Neural cell (in vitro differentiated cells): Measurements from ENCODE around the gene CRYBB3. TPM values are rescaled to one million over a fixed set of nuclear protein-coding genes. Genes with fewer than 3 reads are reported as not detected.

Experiments used
- H2AFZ ChIP-seq: fragments of 200-600, 300-800 bp; sonication (generic), shearing (Covaris generic); 2 replicates; pipeline ENCODE4 v1.6.0; 2014; ENCODE audit warnings: low read depth, mild to moderate bottlenecking, antibody characterized with exemption, low read length, moderate library complexity
- H3F3A ChIP-seq: fragments of 200-600 bp; shearing (Covaris generic); 2 replicates; pipeline ENCODE4 v1.6.1; 2016; ENCODE audit warnings: mild to moderate bottlenecking, moderate library complexity, mixed read lengths, antibody characterized with exemption, low read length; ENCODE audit not compliant: insufficient read depth, poor library complexity, severe bottlenecking
- H3K27ac ChIP-seq: fragments of 200-600, 300-800 bp; sonication (generic), shearing (Covaris generic); 2 replicates; pipeline ENCODE4 v1.5.1; 2014; ENCODE audit warnings: mild to moderate bottlenecking, low read length, moderate library complexity
- H3K27me3 ChIP-seq: fragments of 300-800, 200-600 bp; sonication (generic), shearing (Covaris generic); 2 replicates; pipeline ENCODE4 v1.6.0; 2014; ENCODE audit warnings: mild to moderate bottlenecking, low read depth, low read length, moderate library complexity; ENCODE audit not compliant: insufficient read depth
- H3K36me3 ChIP-seq: fragments of 300-800, 200-600 bp; sonication (generic), shearing (Covaris generic); 2 replicates; pipeline ENCODE4 v1.5.1; 2014; ENCODE audit warnings: mild to moderate bottlenecking, antibody characterized with exemption, low read length, moderate library complexity; ENCODE audit not compliant: insufficient read depth
- H3K4me2 ChIP-seq: fragments of 300-800, 200-600 bp; sonication (generic), shearing (Covaris generic); 2 replicates; pipeline ENCODE4 v1.6.0; 2014; ENCODE audit warnings: mild to moderate bottlenecking, low read length
- H3K4me3 ChIP-seq: fragments of 300-800, 200-600 bp; sonication (generic), shearing (Covaris generic); 2 replicates; pipeline ENCODE4 v1.5.1; 2014; ENCODE audit warnings: mild to moderate bottlenecking, low read length, moderate library complexity
- H3K79me2 ChIP-seq: fragments of 200-600 bp; shearing (Covaris generic); replicated peaks from 2 replicates; pipeline ENCODE4 v1.6.0; 2014; ENCODE audit warnings: mild to moderate bottlenecking, low read length, moderate library complexity; ENCODE audit not compliant: insufficient read depth
- H3K9ac ChIP-seq: fragments of 300-800, 200-600 bp; sonication (generic), shearing (Covaris generic); 2 replicates; pipeline ENCODE4 v1.6.1; 2016; ENCODE audit warnings: mild to moderate bottlenecking, low read length, mixed read lengths
- H3K9me2 ChIP-seq: fragments of 200-600 bp; shearing (Covaris generic); 2 replicates; pipeline ENCODE4 v1.6.1; 2016; ENCODE audit warnings: mild to moderate bottlenecking, low read length, mixed read lengths; ENCODE audit not compliant: insufficient read depth
- H3K9me3 ChIP-seq: fragments of 200-600, 300-800 bp; sonication (generic), shearing (Covaris generic); 2 replicates; pipeline ENCODE4 v1.6.1; 2016; ENCODE audit warnings: mild to moderate bottlenecking, mixed run types, low read length, moderate library complexity, mixed read lengths
- H4K20me1 ChIP-seq: fragments of 200-600 bp; shearing (Covaris generic); 2 replicates; pipeline ENCODE4 v1.6.1; 2016; ENCODE audit warnings: mild to moderate bottlenecking, mixed run types; ENCODE audit not compliant: insufficient read depth
- EP300 ChIP-seq: fragments of 450-650 bp; conservative IDR thresholded peaks from 2 replicates; pipeline ENCODE4 v1.6.1; 2014; ENCODE audit warnings: antibody characterized with exemption, mild to moderate bottlenecking, moderate library complexity; ENCODE audit not compliant: poor library complexity, severe bottlenecking
- EZH2 ChIP-seq: fragments of 200-600, 300-800 bp; shearing (Covaris generic), sonication (generic); IDR thresholded peaks from 2 replicates; pipeline ENCODE4 v1.6.1; 2014; ENCODE audit warnings: antibody characterized with exemption, low read length, borderline replicate concordance, mild to moderate bottlenecking; ENCODE audit not compliant: insufficient read depth, poor library complexity, severe bottlenecking
- MXI1 ChIP-seq: fragments of 450-650 bp; conservative IDR thresholded peaks from 2 replicates; pipeline ENCODE4 v1.6.1; 2014; ENCODE audit warnings: antibody characterized with exemption, mild to moderate bottlenecking; ENCODE audit not compliant: poor library complexity, severe bottlenecking
- POLR2AphosphoS5 ChIP-seq: IDR thresholded peaks from 2 replicates; pipeline ENCODE4 v1.6.1; 2012
- RAD21 ChIP-seq: fragments of 450-650 bp; conservative IDR thresholded peaks from 2 replicates; pipeline ENCODE4 v1.6.1; 2014; ENCODE audit warnings: antibody characterized with exemption, mild to moderate bottlenecking, moderate library complexity
- REST ChIP-seq: IDR thresholded peaks from 2 replicates; pipeline ENCODE4 v1.6.1; 2012; ENCODE audit warnings: borderline replicate concordance
- SMC3 ChIP-seq: fragments of 450-650 bp; conservative IDR thresholded peaks from 2 replicates; pipeline ENCODE4 v1.6.1; 2014; ENCODE audit warnings: antibody characterized with exemption, mild to moderate bottlenecking, moderate library complexity; ENCODE audit not compliant: poor library complexity
- TAF1 ChIP-seq: IDR thresholded peaks from 2 replicates; pipeline ENCODE4 v1.6.1; 2012; ENCODE audit warnings: low read depth
- polyA plus RNA-seq: library from polyadenylated mRNA; depleted of rRNA; stranded (reverse); fragments of >200 nt; gene quantifications from 2 replicates; pipeline ENCODE4 v1.2.3, GENCODE V29; 2014
- TF ChIP-seq, protein P1 (sequence below): fragments of 450-650 bp; IDR thresholded peaks from 2 replicates; pipeline ENCODE4 v1.5.1; 2014; ENCODE audit warnings: antibody characterized with exemption, mild to moderate bottlenecking, moderate library complexity; ENCODE audit not compliant: poor library complexity, severe bottlenecking

Gene CRYBB3
- polyA plus RNA-seq, 1 donor from 2014 or later = not detected

DNA sequence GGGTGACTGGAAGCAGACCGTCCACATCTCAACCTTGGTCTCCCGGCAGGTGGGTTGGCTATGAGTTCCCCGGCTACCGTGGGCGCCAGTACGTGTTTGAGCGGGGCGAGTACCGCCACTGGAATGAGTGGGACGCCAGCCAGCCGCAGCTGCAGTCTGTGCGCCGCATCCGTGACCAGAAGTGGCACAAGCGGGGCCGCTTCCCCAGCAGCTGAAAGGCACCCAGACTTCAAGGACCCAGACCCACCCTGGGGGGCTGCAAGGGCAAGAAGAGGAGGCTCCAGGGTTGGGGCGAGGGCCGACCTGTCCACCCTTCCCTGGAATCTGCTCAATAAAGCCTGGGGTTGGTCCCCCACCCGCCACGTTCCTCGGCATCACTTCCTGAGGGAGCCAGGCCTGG, 7.3 kb downstream of the CRYBB3 start:
- Histone ChIP-seq H3K4me2 (no peak overlapping the region), H3K9ac (no peak overlapping the region), H2AFZ (no peak overlapping the region), H3K79me2 (no peaks in the 10 kb centered on the region), H3K9me3 (no peaks in the 10 kb centered on the region), H3F3A (no peaks in the 10 kb centered on the region), H3K4me3 (no peak overlapping the region), H3K27me3 (no peaks in the 10 kb centered on the region), H4K20me1 (no peaks in the 10 kb centered on the region), H3K9me2 (no peaks in the 10 kb centered on the region), H3K27ac (no peak overlapping the region), H3K36me3 (no peaks in the 10 kb centered on the region)
- TF ChIP-seq EZH2 = no peak
- TF ChIP-seq REST = no peak
- TF ChIP-seq, protein P1, sequence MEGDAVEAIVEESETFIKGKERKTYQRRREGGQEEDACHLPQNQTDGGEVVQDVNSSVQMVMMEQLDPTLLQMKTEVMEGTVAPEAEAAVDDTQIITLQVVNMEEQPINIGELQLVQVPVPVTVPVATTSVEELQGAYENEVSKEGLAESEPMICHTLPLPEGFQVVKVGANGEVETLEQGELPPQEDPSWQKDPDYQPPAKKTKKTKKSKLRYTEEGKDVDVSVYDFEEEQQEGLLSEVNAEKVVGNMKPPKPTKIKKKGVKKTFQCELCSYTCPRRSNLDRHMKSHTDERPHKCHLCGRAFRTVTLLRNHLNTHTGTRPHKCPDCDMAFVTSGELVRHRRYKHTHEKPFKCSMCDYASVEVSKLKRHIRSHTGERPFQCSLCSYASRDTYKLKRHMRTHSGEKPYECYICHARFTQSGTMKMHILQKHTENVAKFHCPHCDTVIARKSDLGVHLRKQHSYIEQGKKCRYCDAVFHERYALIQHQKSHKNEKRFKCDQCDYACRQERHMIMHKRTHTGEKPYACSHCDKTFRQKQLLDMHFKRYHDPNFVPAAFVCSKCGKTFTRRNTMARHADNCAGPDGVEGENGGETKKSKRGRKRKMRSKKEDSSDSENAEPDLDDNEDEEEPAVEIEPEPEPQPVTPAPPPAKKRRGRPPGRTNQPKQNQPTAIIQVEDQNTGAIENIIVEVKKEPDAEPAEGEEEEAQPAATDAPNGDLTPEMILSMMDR = no peak
- no peak for TF ChIP-seq SMC3
- no peak for TF ChIP-seq TAF1
- no peak for TF ChIP-seq RAD21
- TF ChIP-seq POLR2AphosphoS5 = no peak
- no peak for TF ChIP-seq EP300
- no peak for TF ChIP-seq MXI1

DNA sequence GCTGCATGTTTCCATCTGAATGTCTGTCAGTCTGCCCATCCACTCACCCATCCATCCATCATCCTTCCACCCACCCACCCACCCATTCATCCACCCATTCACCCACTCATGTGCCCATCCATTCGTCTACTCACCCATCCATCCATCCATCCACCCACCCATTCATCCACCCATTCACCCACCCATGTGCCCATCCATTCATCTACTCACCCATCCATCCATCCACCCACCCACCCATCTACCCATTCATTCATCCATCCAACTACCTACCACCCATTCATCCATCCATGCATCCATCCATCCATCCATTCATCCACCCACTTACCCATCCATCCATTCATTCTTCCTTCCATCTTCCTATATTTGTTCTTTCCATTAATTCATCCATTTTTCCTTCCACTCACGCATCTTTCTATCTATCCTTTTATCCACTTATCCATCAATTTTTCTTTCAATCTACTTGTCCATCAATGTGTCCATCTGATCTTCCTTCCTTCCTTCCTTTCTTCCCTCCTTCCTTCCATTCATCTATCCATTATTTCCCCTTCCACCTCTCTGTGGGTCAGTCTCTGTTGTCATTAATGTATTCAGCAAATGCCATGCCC, 8.0 kb downstream of the CRYBB3 start:
- Histone ChIP-seq H3K79me2 (no peaks in the 10 kb centered on the region), H4K20me1 (no peaks in the 10 kb centered on the region), H3K27me3 (no peaks in the 10 kb centered on the region), H3K9me2 (no peaks in the 10 kb centered on the region), H3K9me3 (no peaks in the 10 kb centered on the region), H2AFZ (no peak overlapping the region), H3K9ac (no peak overlapping the region), H3K4me2 (no peak overlapping the region), H3F3A (no peaks in the 10 kb centered on the region), H3K4me3 (no peak overlapping the region), H3K36me3 (no peaks in the 10 kb centered on the region), H3K27ac (no peak overlapping the region)
- TF ChIP-seq MXI1 (no peak), EZH2 (no peak), TAF1 (no peak), POLR2AphosphoS5 (no peak), SMC3 (no peak), REST (no peak), EP300 (no peak), RAD21 (no peak)
- TF ChIP-seq, protein P1 = no peak
